Stomach smooth muscle (tissue), 2 donors: Measurements from ENCODE around the gene ALDH4A1.

Experiments used
- H3K27ac ChIP-seq: one replicate; pipeline ENCODE4 v1.7.0; 2013; ENCODE audit warnings: mild to moderate bottlenecking, low read length, inconsistent platforms
- H3K27me3 ChIP-seq, 2 donors: one replicate each; pipeline ENCODE4 v1.7.0; 2013; ENCODE audit warnings: low read length in 2 of 2; ENCODE audit not compliant: insufficient read depth in 2 of 2, control insufficient read depth in 1 of 2
- H3K36me3 ChIP-seq, 2 donors: one replicate each; pipeline ENCODE4 v1.7.0; 2013; ENCODE audit warnings: low read length in 2 of 2; ENCODE audit not compliant: control insufficient read depth in 2 of 2, insufficient read depth in 2 of 2
- H3K4me1 ChIP-seq: one replicate; pipeline ENCODE4 v1.7.0; 2013; ENCODE audit warnings: low read length; ENCODE audit not compliant: control insufficient read depth, insufficient read depth
- H3K4me3 ChIP-seq, 2 donors: one replicate each; pipeline ENCODE4 v1.7.0; 2013; ENCODE audit warnings: low read length in 2 of 2
- H3K9ac ChIP-seq, 2 donors: one replicate each; pipeline ENCODE4 v1.7.0; 2013; ENCODE audit warnings: low read length in 2 of 2, mild to moderate bottlenecking in 1 of 2
- H3K9me3 ChIP-seq, 2 donors: one replicate each; pipeline ENCODE4 v1.7.0; 2013; ENCODE audit warnings: low read length in 2 of 2; ENCODE audit not compliant: control insufficient read depth in 2 of 2
- donor health status: healthy.
- donor health status: Pancreatic carcinoma.

ALDH4A1 gene, protein sequence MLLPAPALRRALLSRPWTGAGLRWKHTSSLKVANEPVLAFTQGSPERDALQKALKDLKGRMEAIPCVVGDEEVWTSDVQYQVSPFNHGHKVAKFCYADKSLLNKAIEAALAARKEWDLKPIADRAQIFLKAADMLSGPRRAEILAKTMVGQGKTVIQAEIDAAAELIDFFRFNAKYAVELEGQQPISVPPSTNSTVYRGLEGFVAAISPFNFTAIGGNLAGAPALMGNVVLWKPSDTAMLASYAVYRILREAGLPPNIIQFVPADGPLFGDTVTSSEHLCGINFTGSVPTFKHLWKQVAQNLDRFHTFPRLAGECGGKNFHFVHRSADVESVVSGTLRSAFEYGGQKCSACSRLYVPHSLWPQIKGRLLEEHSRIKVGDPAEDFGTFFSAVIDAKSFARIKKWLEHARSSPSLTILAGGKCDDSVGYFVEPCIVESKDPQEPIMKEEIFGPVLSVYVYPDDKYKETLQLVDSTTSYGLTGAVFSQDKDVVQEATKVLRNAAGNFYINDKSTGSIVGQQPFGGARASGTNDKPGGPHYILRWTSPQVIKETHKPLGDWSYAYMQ

DNA sequence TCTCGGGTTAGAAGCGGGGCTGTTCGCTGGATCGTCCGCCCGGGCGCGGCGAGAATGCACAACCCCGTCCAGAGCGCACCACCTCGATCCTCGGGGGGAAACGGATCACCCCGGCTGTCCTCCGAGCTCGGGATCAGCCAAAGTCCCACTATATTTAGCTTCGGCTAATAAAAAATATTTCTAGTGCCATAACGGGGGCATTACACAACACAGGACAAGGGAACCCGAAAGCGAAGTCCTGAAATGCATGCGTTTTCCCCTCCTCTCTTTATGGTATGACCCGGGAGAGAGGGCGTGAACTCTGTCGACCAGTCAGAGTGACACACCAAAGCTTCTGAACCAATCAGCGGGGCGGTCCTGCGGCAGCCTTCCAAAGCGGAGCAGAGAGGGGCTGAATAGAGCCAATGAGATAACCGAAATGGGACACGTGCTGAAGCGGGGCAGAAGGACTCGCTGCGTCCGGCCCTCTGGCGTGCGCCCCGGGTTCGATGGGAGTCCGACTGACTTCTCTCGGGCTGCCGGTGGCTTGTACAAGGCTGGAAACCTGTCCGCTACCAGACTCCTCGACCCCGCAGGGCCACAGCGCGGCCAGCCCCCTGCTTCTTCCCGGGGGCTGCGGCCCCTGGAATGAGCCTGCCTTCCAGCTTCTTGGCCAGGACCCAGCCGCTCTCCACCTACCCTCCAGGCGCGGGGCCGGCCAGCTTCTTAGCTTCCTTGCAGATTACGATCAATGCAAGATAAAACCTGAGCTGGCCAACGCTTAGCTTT lies at the start of gene ALDH4A1:
TSS of gene ALDH4A1 (minus strand) at position 33 of the 768 bp plus-strand sequence. CDS start at position 1, 32 bp downstream.
- Histone ChIP-seq H3K9me3 (no peaks in the 10 kb centered on the region), H3K9ac (peak within 1 kb of the TSS; percentile 73 to 91), H3K27ac (peak within 1 kb of the TSS; percentile 93), H3K36me3 (peaks cover 2 to 6% of the 10 kb centered on the region in 2 donors), H3K4me3 (peak within 1 kb of the TSS; percentile 83 to 85), H3K4me1 (peaks cover 31% of the 10 kb centered on the region), H3K27me3 (no peaks in the 10 kb centered on the region)

DNA sequence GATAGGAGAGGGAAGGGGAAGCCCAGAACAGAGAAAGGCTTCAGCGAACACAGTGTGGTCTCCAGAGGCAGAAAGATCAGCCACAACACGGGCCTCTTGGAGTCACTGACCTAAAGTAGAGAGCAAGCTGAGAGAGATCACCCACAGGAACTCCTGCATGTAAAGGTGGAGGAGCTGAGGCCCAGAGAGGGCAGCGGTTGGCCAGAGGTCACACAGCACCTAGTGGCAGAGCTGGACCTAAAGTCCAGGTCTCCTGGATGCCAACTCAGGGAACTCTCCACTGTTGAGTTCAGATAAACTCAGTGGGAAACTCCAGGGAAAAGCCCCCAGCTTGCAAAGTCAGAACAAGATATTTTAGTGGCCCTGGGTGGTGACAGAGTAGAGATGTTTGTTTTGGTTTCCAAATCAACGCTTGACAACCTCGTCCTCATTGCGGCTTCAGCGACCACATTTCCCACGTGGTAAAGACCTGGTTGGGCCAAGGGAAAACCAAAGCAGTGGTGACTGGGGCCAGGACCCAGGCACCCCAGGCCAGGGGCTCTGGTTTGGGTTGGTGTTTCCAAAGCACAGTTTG lies 49.5 kb upstream of the ALDH4A1 start:
- Histone ChIP-seq H3K36me3 (no peaks in the 10 kb centered on the region), H3K4me3 (peak overlapping the region in 1 of 2 donors; percentile 40), H3K9me3 (no peaks in the 10 kb centered on the region), H3K4me1 (peaks cover 75% of the 10 kb centered on the region), H3K9ac (no peak overlapping the region), H3K27me3 (no peaks in the 10 kb centered on the region), H3K27ac (peak overlapping the region; percentile 98)

DNA sequence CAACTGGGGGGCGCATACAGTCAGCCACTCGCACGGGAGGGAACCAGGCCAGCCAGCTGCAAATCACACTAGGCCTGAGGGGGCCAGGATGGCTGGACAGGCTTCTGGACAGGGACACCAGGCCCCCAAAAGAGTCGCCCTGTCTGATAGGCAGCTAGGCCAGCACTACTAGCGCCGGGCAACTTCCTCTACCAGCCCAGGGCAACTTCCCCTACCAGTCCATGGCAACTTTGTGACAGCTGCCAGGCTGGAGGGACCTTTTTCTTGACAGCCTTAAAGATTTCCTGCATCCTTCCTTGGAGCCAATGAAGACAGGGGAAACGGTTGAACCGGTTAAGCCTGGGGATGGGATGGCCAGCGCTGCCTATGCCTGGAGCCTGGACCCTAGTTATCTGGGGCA lies 49.1 kb upstream of the ALDH4A1 start:
- Histone ChIP-seq H3K27ac (peak overlapping the region; percentile 98), H3K4me1 (peaks cover 78% of the 10 kb centered on the region)

DNA sequence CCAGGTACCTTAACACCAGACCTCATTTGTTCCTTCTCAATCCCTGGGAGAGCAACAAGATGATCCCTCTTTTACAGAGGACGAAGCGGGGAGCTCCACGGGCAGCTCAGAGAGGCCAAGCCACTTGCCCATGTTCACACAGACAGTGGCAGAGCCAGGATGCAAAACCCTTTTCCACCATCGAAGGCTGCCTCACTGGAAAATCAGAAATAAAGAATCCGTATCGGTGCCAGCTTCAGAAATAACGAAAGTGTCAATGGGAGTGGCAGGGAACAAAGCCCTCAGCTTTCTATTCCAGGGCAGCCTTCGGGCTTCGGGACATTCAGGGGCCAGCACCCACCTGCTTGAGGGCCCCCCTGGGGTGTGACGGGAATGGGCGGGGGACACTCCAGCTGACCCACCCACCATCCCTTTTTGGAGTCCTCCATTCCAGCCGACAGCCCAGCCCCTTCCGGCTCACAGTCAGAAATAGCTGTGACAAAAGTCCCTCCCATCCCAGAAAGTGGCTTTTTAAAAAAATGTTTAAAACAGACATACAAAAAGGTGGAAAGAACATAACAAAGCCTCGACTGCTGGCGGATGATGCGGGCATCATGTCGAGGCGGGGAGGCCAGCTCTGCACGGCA lies 48.2 kb upstream of the ALDH4A1 start:
- peak overlapping the region; percentile 45 to 69 for H3K4me3 ChIP-seq

More for the DNA sequence above, 49.1 kb upstream of the ALDH4A1 start:
- Histone ChIP-seq H3K4me3 (peak overlapping the region in 1 of 2 donors; percentile 40), H3K27me3 (no peaks in the 10 kb centered on the region), H3K9ac (peak overlapping the region; percentile 36 to 63), H3K36me3 (no peaks in the 10 kb centered on the region), H3K9me3 (no peaks in the 10 kb centered on the region)

DNA sequence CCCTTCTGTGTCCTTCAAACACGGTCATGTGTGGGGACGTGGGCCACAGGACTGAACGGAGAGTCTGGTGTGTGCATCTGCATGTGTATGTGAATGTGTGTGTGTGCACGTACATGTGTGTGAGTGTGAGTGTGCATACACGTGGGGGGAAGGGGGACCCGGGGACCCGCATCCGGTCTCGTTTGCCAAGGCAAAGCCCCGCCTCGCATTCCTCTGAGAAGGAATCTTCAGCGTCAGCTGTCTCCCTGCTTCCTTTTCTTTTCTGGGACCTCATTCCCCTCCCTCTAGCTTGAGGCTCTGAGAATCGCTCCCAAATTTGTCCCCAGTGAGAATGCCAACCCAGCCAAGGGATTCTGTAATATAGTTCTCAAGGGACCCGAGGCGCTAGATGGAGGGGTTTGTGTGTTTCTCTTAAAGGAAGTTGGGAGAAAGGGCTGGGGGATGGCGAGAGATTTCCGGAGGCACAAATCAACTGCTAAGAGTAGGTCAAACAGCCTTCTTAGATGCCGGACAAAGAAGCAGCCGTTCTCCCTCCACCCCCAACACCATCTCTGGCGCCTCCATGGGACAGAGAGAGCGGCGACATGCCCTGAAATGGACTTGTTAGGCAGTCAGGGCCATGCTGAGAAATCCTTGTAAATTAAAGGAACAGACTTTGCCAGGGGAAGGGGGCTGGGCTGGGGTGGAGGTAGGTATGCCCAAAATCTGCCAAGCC lies 47.5 kb upstream of the ALDH4A1 start:
- Histone ChIP-seq H3K27ac (peak overlapping the region; percentile 98), H3K36me3 (no peaks in the 10 kb centered on the region), H3K27me3 (no peaks in the 10 kb centered on the region), H3K9ac (peak overlapping the region; percentile 63 to 92), H3K9me3 (no peaks in the 10 kb centered on the region), H3K4me1 (peaks cover 89% of the 10 kb centered on the region), H3K4me3 (peak overlapping the region; percentile 45 to 69)

More for the DNA sequence above, 48.2 kb upstream of the ALDH4A1 start:
- Histone ChIP-seq H3K36me3 (no peaks in the 10 kb centered on the region), H3K4me1 (peaks cover 85% of the 10 kb centered on the region), H3K27me3 (no peaks in the 10 kb centered on the region), H3K9me3 (no peaks in the 10 kb centered on the region), H3K9ac (peak overlapping the region; percentile 63 to 92), H3K27ac (peak overlapping the region; percentile 98)

DNA sequence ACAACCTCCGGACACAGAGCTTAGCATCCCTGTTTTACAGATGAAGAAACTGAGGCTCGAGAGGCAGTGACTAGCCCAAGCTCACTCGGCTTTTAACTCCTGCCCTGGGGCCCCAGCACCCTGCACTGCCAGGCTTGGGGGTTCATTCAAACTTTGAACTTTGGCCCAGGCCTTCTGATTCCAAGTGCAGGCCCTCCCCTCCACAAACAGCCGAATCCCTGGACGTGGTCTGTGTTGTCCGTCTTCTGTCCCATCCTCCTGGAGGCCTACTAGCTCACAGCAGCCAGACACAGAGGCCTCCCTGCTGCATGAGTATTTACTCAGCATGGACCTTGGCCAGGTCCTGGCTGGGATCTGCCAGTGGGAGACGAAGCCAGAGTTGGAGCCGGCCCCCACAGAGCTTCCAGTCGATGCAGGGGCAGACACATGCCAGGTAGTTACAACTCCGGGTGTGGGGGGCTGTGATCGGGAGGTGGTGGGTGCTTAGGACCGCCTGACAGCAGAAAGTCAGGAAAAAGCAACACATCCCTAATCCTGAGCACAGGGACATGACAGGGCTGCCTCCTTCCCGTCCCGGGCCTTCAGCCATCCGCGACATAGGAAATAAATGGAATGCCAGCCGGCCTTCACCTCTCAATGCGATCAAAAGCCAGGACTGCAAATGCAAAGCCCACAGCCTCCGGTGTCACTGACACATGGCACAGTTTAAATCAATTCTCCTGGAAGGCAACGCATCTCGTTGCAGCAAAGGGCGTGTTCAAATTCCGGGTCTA lies 46.7 kb upstream of the ALDH4A1 start:
- peaks cover 87% of the 10 kb centered on the region for H3K4me1 ChIP-seq
- H3K27ac ChIP-seq = peak overlapping the region; percentile 98
- peak overlapping the region; percentile 45 to 69 for H3K4me3 ChIP-seq
- H3K9ac ChIP-seq = peak overlapping the region; percentile 63 to 92
- H3K36me3 ChIP-seq = no peaks in the 10 kb centered on the region
- no peaks in the 10 kb centered on the region for H3K27me3 ChIP-seq
- no peaks in the 10 kb centered on the region for H3K9me3 ChIP-seq

DNA sequence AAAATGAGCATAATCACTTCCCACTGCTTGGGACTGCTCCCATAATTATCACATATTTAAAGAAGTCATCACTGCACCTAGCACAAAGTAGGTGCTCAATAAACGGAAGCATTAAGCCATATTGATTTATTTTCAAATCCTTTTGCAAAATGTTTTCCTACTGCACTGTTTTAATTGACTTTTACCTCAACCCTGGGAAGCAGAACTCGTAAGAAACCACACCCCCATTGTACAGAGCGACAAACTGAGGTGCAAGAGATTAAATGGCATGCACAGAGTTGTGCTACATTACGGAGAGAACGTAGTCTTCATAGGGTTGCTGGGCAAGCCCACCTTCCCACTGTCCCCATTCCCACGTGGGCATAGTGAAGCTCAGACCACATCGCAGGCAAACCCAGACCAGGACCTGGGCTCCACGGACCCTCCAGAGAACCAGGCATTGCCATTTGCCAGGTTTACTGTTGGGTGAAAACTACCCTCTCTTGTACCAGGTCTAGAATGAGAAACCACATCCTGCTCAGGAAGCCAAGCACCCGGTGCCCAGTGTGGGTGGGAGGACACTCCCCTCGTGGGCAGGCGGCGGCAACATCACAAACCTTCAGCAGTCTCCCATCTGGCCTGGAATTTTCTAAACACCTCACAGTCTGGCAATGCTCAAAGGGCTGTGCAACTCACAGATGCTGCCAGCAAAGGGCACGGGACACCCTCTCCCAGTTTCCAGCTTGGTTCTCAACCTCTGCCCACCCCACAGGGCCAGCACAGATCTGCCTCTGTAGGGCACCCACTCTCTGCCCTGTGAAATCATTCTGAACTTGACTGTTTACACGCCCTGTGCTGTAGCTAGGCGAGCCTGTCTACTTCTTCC lies 45.9 kb upstream of the ALDH4A1 start:
- Histone ChIP-seq H3K4me3 (peak overlapping the region in 1 of 2 donors; percentile 69), H3K9me3 (no peaks in the 10 kb centered on the region), H3K27ac (peak overlapping the region; percentile 98), H3K4me1 (peaks cover 87% of the 10 kb centered on the region), H3K9ac (peak overlapping the region in 1 of 2 donors; percentile 13), H3K27me3 (no peaks in the 10 kb centered on the region), H3K36me3 (no peaks in the 10 kb centered on the region)

DNA sequence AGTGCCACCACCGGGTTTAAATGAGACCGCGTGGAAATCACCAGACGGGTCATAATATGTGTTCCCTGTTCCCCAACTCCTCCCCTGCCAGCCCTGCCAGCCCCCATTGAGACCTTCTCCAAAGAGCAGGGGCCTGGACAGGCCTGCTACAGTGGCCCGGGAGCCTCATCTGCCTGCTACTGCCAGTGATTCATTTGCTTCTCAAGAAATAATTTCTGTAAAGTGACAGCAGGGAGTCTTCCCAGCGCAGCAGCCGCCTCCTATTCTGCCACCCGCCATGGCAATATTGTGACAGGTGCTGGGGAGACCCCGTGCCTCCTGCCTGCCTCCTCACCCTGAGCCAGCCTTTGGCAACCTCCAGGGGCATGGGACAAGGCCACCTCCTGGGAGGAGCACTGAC lies 45.2 kb upstream of the ALDH4A1 start:
- Histone ChIP-seq H3K4me1 (peaks cover 80% of the 10 kb centered on the region), H3K9me3 (no peaks in the 10 kb centered on the region), H3K36me3 (no peaks in the 10 kb centered on the region), H3K27ac (peak overlapping the region; percentile 98), H3K27me3 (no peaks in the 10 kb centered on the region), H3K4me3 (no peak overlapping the region), H3K9ac (no peak overlapping the region)
